ENCODE results near the gene PLA2G4C.
"Not testable (repeated sequence)": the region's sequence is repeated elsewhere in the genome, so short reads cannot be mapped to it uniquely, and the experiment has no call there.

PLA2G4C gene

GRCh38 chr19:48108997-48109782 is 1.4 kb downstream of the PLA2G4C start:
- no peak for DNase-seq

- DNase-seq = no peak
Observed at GRCh38 chr19:48103922-48104321, 6.7 kb downstream of the PLA2G4C start.

DNA sequence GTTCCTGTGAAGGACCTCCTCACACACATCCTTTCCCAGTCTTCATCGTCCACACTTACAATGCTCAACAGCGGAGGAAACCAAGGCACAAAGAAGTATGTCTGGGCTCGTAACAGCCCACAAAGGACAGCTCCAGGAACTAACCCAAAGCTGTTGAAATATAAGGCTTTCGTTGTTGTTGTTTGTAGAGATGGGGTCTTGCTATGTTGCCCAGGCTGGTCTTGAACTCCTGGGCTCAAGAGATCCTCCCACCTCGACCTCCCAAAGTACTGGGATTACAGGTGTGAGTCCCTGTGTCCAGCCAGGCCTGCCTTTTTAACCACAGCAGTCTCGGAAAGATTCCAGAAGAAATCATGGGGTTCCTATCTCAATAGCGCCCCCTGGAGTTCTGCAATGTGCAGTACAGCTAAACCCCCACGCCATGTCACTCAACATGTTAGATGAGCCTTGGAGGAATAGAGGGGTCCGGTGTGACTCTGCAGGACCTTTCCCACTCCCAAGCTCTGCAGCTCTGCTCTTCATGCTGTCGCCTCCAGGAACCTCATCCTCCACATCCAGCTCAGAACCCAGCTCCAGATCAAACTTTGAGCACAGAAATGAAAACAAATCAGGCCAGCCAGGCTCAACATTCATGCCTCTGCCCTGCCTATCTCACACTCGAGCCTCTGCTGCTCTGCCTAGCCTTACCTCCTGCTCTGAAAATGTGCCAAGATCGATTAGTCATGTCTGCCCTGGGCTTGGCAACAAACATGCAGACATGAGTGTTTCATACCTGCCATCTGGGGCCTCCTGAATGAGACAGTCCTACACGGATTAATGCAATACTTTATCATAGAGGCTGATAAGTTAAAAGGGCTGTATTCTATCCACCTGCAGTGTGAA is 7.5 kb downstream of the PLA2G4C start:
- DNase-seq = no peak

DNA sequence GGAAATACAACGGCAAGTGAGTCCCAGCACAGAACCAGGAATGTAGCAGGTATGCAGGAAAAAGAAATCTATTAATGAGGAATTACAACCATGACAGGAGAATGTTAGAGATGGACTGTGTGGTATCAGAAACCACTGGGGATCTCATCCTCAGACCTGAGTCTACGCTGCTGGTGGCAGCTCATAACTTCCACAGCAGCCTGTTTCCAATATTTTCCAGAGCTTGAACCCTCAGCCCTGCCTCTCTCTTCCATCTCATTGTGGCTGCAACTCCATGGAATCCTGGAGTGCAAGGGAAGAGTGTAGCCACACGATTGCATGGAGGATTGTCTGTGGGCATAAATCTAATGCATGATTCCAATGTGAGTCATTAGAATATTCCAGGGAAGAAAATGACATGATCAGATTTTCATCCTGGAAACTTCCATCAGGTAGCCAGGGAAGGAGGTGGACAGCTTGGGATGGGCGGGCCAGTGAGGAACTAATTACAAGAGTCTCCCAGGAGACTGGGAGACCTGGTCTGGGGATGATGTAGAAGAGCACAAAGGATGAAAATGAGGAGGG is 14.9 kb downstream of the PLA2G4C start:
- DNase-seq = no peak

GRCh38 chr19:48094855-48095203 is 15.8 kb downstream of the PLA2G4C start:
- DNase-seq = no peak

- DNase-seq = no peak
Observed at GRCh38 chr19:48094129-48094854, 16.3 kb downstream of the PLA2G4C start.

- not testable (repeated sequence) for DNase-seq
Observed at GRCh38 chr19:48091111-48091718, 19.4 kb downstream of the PLA2G4C start.

DNA sequence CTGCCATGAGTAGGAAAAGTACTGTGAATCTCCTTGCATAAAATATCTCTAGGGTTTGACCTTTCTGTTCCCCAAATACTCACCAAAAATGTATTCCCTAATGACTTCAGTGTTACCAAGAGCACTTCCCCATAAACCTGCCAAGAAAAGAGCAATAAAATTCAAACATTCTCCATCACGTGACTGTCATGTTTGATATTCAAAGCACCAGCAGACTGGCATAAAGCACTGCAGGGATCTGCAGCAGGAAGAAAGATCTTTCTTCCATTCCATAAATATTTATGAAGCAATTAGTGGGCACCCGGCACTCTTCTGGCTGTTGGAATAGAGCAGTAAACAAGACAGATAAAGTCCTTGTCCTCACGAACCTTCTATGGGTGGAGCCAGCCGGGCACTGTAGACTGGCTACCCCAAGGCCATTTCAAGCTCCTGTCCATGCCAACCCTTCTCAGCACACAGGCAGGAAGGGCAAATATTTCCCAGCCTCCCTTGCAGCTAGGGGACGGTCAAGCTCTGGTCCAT is 20.3 kb downstream of the PLA2G4C start:
- DNase-seq = no peak

DNA sequence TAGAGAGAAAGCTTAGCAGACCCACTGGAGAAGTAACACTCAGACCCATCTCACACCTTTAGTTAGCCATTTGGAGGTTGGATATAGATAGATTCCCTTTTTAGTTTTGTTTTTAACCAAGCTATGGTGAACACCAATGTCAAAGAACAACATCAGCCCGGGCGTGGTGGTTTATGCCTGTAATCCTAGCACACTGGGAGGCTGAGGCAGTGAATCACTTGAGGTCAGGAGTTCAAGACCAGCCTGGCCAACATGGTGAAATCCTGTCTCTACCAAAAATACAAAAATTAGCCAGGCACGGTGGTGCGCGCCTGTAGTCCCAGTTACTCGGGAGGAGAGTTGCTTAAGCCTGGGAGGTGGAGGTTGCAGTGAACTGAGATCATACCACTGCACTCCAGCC is 21.6 kb downstream of the PLA2G4C start:
- not testable (repeated sequence) for DNase-seq

GRCh38 chr19:48085904-48086864 is 24.4 kb downstream of the PLA2G4C start:
- DNase-seq = no peak

DNA sequence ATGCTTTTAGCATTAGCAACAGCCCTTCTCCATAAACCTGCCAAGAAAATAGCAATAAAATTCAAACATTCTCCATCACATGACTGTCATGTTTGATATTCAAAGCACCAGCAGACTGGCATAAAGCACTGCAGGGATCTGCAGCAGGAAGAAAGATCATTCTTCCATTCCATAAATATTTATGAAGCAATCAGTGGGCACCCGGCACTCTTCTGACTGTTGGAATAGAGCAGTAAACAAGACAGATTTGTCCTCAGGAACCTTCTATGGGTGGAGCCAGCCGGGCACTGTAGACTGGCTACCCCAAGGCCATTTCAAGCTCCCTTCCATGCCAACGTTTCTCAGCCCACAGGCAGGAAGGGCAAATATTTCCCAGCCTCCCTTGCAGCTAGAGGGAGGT is 25.5 kb downstream of the PLA2G4C start:
- DNase-seq = no peak

DNA sequence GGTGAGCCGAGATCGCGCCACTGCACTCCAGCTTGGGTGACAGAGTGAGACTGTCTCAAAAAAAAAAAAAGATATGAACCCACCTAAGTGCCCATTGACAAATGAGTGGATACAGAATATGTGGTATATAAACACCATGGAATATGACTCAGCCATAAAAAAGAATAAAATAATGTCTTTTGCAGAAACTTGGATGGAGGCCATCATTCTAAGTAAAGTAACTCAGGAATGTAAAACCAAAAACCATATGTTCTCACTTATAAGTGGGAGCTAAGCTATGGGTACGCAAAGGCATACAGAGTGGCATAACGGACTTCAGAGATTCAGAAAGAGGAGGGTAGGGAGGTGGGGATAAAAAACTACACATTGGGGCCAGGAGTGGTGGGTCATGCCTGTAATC is 29.5 kb downstream of the PLA2G4C start:
- DNase-seq = no peak

- not testable (repeated sequence) for DNase-seq
Observed at GRCh38 chr19:48070177-48070769, 40.3 kb downstream of the PLA2G4C start.

GRCh38 chr19:48069435-48069834 is 41.2 kb downstream of the PLA2G4C start:
- DNase-seq = no peak

DNA sequence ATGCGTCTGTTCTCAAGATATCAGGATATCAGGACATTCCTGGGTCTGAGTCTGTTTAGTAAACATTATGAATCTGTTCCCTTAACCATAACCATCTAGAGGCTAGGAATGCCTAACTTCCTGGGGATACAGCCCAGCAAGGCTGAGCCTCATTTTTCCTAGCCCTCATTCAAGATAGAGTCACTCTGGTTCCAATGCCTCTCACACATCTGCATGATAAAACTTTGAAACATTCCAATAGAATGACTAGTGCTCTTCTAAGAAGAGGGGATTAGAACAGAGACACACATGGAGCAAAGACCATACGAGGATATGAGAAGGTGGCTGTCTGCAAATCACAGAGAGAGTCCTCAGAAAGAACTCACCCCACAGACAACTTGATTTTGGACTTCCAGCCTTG is 46.1 kb downstream of the PLA2G4C start:
- no peak for DNase-seq

- no peak for DNase-seq
Observed at GRCh38 chr19:48061401-48062344, 48.9 kb downstream of the PLA2G4C start.

DNA sequence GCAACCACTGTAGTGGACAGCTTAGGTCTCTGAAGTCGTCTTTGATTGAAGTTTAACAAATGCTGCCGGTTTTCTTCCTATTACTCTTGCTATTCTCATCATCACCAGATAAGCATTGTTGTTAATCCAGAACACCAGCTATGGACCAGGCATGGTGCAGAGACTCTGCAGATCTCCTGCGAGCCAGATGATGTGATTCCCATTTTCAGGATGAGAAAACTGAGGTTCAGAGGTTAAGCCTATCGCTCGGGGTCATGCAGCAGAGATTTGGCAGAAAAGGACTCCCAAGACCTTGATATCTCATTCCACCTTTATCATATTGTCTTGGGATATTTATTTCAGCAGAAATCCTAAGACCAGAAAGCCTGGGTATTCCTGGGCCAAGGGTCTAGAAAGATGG is 50.2 kb downstream of the PLA2G4C start:
- no peak for DNase-seq

GRCh38 chr19:48059331-48059730 is 51.3 kb downstream of the PLA2G4C start:
- DNase-seq = no peak

DNA sequence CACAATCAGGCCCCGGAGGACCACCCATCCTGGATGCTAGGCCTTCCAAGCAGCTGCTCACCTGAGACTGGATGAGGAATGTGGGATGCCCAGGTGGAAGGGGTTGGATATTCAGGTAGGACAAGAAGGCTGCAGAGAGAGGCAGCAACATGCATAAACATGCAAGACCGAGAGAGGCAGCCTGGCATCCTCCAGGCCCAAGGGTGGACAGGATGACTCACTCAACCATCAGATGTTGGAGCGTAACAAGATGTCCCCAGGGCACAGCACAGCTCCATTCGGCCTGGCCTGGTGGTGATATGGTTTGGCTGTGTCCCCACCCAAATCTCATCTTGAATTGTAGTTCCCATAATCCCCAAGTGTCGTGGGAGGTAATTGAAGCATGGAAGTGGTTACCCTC is 56.8 kb downstream of the PLA2G4C start:
- DNase-seq = no peak

- no peak for DNase-seq
Observed at GRCh38 chr19:48053076-48053475, 57.5 kb downstream of the PLA2G4C start.

All from NCI-H187 treated with DMSO at 0.1 percent for 48 hours (cell line).